GM21825 (cell line): Measurements from ENCODE around the gene LTO1.

Experiments
- ATAC-seq: cut with Tn5 transposase; IDR thresholded peaks from one replicate; pipeline ENCODE4 v1.9.1; 2021; ENCODE audit warnings: mild to moderate bottlenecking, moderate library complexity; ENCODE audit not compliant: unreplicated experiment

The LTO1 gene

GRCh38 chr11:69682221-69682620 lies 7.1 kb upstream of the LTO1 start:
- ATAC-seq, result no peak

GRCh38 chr11:69680688-69681087 lies 5.5 kb upstream of the LTO1 start:
- ATAC-seq, result no peak

DNA sequence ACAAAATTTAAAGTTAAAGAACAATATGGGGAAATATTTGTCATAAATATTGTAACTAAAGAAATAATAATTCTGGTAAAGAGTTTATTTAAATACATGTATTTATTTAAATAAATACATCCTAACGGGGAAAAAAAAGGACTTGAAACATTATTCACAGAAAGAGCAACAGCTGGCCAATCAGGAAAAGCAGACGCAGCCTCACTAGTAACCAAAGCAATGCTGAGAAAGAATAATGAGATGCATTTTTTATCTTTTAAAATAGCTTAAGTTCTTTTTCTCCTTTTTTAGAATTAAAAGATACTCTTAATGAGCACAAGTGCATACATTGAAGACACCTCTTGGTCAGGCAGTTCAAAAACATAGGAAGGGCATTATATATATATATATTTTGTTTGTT lies 2.6 kb upstream of the LTO1 start:
- no peak for ATAC-seq

- peak; percentile 4 for ATAC-seq
Observed at GRCh38 chr11:69674267-69674885, 777 bp downstream of the LTO1 start.

DNA sequence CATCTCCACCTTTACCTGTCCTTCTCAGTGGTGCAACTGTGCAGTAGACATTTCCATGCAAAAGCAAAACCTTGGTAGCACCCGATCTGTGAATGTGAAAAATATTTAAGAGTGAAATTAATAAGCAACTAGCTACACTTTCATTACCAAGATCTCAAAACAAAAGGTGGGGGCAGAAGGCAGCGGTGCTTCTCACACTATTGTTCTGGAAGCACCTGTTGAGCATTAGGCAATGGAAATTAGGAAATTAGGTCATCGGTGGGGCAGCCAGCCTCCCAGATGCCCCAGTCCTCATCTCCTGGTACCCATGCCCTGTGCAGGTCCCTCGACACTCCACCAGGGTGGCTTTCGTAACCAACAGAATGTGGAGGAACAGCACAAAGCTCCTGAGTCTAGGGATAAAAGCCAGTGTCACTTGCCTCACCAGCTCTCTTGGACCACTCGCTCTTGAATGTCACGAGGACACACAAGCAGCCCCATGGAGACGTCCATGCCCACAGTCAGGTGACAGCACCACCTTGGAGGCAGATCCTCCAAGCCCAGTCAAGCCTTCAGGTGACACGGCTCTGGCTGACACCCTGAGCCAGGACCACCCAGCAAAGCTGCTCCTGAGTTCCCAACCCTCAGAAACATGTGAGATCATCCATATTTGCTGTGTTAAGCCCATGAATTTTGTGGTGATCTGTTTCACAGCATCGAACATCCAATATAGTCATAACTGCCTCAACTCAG lies 3.3 kb downstream of the LTO1 start:
- no peak for ATAC-seq

GRCh38 chr11:69670158-69670845 lies 4.9 kb downstream of the LTO1 start:
- no peak for ATAC-seq

DNA sequence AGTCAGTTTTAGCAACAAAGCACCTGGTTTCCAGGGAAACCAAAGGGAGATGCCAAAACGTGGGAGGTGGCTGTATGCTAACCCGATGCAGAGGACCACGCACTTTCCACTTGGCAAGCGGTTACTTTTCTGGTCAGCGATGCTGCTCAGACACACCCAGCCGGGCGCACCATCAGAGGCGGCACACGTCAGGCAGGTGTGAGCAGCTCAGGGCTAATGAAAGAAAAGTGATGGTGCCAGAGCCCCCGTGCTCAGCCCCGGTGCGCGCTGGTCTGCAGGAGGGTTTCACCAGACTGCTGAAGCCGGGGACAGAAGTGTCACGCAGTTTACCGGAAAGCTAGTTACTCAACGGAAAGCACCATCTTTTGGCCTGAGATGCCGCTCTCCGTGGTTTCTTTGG lies 5.7 kb downstream of the LTO1 start:
- ATAC-seq, result no peak

DNA sequence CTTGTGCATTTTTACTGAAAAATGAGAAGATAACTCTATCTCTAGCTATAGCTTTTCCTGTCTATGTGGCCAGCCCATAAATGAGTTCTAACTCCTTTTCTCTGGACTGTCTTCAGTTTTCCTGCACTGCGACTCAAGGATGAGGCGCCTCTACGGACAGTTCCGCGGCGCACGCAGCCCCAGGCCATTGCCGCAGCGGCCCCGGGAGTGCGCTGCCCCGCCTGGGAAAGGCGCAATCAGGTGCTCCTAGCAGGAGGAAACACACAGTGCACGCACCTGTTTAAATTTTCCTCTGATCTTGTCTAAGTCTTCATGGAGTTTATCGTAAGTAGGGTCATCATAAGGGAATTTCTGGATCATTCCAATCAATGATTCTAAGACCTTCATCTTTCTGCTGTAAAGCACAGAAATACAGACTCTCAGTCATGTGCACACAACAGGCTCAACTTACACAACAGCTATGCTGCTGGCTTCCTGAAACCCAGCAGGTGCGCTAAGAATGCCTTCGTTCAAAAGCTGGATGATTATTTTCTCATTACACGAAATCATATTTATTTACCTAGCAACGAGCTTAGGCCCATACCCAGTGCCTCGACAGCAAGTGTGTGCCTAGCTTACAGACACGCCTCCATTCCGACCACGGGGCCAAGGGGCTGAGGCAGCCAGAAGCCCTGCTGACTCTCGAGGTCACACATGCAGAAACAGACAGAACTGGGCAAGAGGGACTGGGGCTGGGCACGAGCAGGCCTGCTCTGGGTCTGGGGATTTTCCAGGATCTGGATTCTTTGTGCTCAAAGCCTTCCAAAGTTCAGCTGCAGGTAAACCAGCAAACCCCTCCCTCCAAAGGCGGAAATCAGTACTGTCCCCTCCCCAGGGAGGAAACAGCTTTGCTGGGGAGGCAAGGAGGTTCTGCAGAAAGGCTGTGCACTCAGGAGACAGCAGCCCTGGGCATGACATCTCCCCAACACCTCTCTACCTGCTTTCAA lies 7.2 kb downstream of the LTO1 start:
- ATAC-seq, result no peak

GRCh38 chr11:69666752-69667536 lies 8.2 kb downstream of the LTO1 start:
- no peak for ATAC-seq

- ATAC-seq, result no peak
Observed at GRCh38 chr11:69666261-69666660, 8.9 kb downstream of the LTO1 start.

DNA sequence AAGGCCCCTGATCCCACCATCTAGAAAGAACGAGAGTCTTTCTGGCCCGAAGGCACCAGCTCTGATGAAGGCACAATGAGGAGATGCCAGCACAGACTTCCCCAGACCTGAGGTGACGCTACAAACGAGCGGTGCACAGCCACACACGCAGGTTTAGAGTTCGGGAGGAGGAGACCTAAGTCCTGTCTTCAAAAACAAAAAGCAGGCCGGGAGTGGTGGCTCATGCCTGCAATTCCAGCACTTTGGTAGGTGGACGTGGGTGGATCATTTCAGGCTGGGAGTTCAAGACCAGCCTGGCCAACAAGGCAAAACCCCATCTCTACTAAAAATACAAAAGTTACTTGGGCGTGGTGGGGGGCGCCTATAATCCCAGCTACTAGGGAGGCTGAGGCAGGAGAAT lies 9.5 kb downstream of the LTO1 start:
- ATAC-seq, result no peak

DNA sequence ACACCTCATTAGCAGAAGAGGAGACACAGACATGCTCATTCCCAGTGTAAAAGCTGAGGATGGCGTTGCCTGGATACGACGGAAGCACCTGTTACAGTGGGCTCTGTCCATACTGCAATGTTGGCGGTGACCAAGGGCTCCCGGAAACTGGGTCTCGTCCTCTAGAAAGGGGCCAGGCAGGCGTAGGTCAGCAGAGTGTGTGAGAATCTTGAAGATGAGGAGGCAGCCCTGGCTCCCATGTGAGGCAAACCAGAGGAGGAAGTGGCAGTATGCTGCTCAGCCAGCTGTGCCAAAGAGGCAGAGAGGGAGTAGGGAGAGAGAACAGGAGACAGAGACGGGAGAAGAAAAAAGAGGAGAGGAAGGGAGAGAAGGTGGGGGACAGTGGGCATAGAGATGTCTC lies 10.3 kb downstream of the LTO1 start:
- ATAC-seq, result no peak

DNA sequence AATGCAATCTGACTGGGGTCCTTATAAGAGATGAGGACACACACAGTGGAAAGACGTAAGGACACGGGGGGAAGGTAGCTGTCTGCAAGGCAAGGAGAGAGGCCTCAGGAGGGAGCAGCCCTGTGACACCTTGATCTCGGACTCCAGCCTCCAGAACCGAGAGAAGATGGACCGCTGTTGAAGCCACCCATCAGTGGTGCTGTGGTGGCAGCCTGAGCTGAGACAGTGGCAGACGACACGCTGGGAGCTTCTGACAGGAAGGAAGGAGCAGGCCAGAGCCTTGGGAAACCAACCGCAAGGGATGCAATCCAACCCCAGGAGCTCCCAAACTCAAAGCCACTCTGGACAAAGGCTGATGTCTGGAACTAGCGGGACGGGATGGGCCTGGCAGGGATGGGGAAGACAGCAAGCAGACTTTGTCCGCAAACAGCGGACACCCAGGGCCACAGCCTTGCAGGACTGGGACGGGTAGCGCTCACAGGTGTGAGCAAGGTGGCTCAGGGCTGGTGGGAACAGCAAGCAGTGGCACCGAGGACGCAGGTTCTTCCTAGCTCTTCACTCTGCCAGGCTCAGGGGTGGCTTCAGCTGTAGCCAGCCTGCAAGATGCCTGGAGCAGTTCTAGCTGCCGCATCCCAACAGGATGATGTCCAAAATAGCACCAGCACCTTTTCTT lies 10.9 kb downstream of the LTO1 start:
- ATAC-seq, result no peak

DNA sequence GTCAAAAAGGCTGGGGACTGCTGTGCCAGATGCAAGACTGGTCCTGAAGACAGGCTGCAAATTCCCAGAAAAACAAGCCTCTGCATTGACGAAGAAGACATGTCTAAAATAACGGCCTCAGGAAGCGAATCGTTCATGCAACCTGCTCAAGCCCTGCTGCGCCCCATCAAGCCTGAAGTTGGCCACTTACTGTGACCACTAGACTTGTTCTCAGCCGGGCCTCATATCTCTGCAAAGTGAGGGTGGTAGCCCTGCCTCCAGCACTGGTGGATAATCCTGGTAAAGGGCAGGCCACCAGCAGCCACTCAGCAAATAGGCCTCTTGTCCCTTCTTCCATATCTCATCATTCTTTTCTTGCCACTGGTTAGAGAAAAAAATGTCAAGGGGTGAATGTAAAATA lies 11.8 kb downstream of the LTO1 start:
- ATAC-seq, result no peak

DNA sequence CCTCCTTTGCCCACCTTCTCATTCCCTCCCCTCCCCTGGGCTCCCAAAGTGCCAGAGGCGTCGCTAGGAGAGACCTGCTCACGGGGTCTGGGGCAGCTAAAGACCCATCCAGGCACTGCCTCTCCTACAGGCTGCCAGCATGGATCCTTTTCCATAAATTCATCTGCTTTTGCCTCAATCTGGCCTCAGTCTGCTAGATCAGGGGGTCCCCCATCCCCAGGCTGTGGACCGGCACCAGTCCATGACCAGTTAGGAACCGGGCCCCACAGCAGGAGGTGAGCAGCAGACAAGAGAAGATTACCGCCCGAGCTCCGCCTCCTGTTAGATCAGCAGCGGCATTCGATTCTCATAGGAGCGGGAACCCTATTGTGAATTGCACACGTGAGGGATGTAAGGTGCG lies 12.3 kb downstream of the LTO1 start:
- no peak for ATAC-seq

- no peak for ATAC-seq
Observed at GRCh38 chr11:69662021-69662698, 13.0 kb downstream of the LTO1 start.

DNA sequence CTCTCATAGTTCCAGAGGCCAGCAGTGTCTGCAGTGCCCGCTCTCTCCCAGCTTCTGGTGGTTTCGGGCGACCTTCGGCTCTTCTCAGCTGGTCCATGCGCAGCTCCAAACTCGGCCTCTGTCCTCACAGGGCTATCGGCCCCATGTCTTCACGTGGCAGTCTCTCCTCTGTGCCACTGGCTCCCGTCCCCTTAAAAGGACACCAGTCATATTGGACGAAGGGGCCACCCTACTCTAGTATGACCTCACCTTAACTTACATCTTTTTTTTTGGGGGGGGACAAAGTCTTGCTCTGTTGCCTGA lies 13.8 kb downstream of the LTO1 start:
- ATAC-seq, result no peak

DNA sequence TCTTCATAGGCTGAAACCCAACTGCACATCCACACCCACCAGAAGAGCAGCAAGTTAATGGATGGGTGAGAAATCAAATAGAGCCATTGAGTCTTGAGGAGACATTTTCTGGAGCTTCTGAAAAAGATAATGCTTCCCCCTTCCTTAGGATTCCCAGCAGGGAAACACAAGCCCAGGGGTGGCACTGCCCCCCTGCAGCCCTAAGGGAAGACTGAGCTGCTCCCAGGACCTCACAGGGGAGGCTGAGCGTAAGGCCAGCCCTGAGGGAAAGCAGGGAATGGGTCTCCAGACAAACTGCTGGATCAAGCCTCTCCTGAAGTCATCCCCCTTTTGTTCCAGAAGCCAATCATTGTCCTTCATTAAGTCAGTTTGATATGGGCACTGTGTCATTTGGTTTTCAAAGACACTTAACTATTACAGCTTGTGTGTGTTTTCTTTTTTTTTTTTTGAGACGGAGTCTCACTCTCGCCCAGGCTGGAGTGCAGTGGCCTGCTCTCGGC lies 15.1 kb downstream of the LTO1 start:
- ATAC-seq, result no peak

GRCh38 chr11:69659591-69659990 lies 15.6 kb downstream of the LTO1 start:
- no peak for ATAC-seq
